Neural crest cell (in vitro differentiated cells): ENCODE measurements around the gene TTLL12. TPM values are rescaled to one million over a fixed set of nuclear protein-coding genes. Genes with fewer than 3 reads are reported as not detected.
A peak's percentile ranks its signal among the peaks of the same experiment; 100 is the strongest.

Source experiments
- DNase-seq: peaks from one replicate; pipeline ENCODE4 v3.0.0; 2021; ENCODE audit warnings: low read depth, mixed read lengths, low spot score
- H3K27ac Mint-ChIP-seq: one replicate; pipeline ENCODE4 v1.8.0; 2021; ENCODE audit warnings: mild to moderate bottlenecking, mixed read lengths; ENCODE audit not compliant: unreplicated experiment
- H3K27me3 Mint-ChIP-seq: 2 replicates; pipeline ENCODE4 v1.8.0; 2021; ENCODE audit warnings: low read depth, mild to moderate bottlenecking, mixed read lengths
- H3K36me3 Mint-ChIP-seq: 2 replicates; pipeline ENCODE4 v1.8.0; 2021; ENCODE audit warnings: low read depth, mild to moderate bottlenecking, mixed read lengths
- H3K4me1 Mint-ChIP-seq: 2 replicates; pipeline ENCODE4 v1.8.0; 2021; ENCODE audit warnings: mixed read lengths
- H3K4me3 Mint-ChIP-seq: one replicate; pipeline ENCODE4 v1.8.0; 2021; ENCODE audit warnings: mild to moderate bottlenecking, mixed read lengths
- H3K9me3 Mint-ChIP-seq: 2 replicates; pipeline ENCODE4 v1.8.0; 2021; ENCODE audit warnings: mixed read lengths
- total RNA-seq: library from RNA; stranded (reverse); gene quantifications from 2 replicates; pipeline ENCODE4 v1.2.1, GENCODE V29; 2021
- TF ChIP-seq, protein P1 (sequence below): fragments of 200-600 bp; sonication (generic); conservative IDR thresholded peaks from 2 replicates; pipeline ENCODE4 v1.5.0; 2021; ENCODE audit warnings: antibody characterized with exemption, mild to moderate bottlenecking

Gene TTLL12
- total RNA-seq, 1 donor from 2014 or later = 72.4 TPM

DNA sequence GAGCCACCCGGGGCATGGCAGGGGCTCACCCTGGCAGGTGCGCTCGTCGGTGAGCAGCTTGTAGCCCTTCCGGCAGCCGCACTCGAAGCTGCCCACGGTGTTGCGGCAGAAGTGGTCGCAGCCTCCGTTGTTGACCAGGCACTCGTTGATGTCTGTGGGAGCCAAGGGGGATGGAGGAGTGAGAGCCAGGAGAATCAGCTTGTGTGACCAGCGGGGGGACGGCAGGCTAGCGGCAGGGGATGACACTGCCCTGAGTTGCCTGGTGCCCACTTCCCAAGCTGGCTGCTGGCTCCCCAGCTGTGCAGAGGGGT is 44.7 kb upstream of the TTLL12 start:
- Mint-ChIP-seq H3K27ac (no peak overlapping the region), H3K27me3 (peaks cover 2% of the 10 kb centered on the region), H3K4me3 (no peak overlapping the region), H3K36me3 (no peaks in the 10 kb centered on the region), H3K9me3 (no peaks in the 10 kb centered on the region), H3K4me1 (peaks cover 30% of the 10 kb centered on the region)
- TF ChIP-seq, protein P1, sequence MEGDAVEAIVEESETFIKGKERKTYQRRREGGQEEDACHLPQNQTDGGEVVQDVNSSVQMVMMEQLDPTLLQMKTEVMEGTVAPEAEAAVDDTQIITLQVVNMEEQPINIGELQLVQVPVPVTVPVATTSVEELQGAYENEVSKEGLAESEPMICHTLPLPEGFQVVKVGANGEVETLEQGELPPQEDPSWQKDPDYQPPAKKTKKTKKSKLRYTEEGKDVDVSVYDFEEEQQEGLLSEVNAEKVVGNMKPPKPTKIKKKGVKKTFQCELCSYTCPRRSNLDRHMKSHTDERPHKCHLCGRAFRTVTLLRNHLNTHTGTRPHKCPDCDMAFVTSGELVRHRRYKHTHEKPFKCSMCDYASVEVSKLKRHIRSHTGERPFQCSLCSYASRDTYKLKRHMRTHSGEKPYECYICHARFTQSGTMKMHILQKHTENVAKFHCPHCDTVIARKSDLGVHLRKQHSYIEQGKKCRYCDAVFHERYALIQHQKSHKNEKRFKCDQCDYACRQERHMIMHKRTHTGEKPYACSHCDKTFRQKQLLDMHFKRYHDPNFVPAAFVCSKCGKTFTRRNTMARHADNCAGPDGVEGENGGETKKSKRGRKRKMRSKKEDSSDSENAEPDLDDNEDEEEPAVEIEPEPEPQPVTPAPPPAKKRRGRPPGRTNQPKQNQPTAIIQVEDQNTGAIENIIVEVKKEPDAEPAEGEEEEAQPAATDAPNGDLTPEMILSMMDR = no peak
- DNase-seq = no peak

- H3K27ac Mint-ChIP-seq = no peak overlapping the region
- H3K36me3 Mint-ChIP-seq = no peaks in the 10 kb centered on the region
- TF ChIP-seq, protein P1 = peak; percentile 96
- H3K4me3 Mint-ChIP-seq = no peak overlapping the region
- DNase-seq = peak; percentile 72
- H3K27me3 Mint-ChIP-seq = peaks cover 2% of the 10 kb centered on the region
- peaks cover 33% of the 10 kb centered on the region for H3K4me1 Mint-ChIP-seq
- no peaks in the 10 kb centered on the region for H3K9me3 Mint-ChIP-seq
These were observed 44.2 kb upstream of the TTLL12 start for GRCh38 chr22:43230971-43231723.

- H3K9me3 Mint-ChIP-seq = no peaks in the 10 kb centered on the region
- no peak overlapping the region for H3K4me3 Mint-ChIP-seq
- no peaks in the 10 kb centered on the region for H3K27me3 Mint-ChIP-seq
- no peak for DNase-seq
- peaks cover 34% of the 10 kb centered on the region for H3K4me1 Mint-ChIP-seq
- H3K27ac Mint-ChIP-seq = no peak overlapping the region
- TF ChIP-seq, protein P1 = no peak
- no peaks in the 10 kb centered on the region for H3K36me3 Mint-ChIP-seq
These were observed 43.6 kb upstream of the TTLL12 start for GRCh38 chr22:43230571-43230970.

GRCh38 chr22:43228863-43229262 is 41.9 kb upstream of the TTLL12 start:
- Mint-ChIP-seq H3K27me3 (no peaks in the 10 kb centered on the region), H3K9me3 (no peaks in the 10 kb centered on the region), H3K27ac (no peak overlapping the region), H3K4me3 (no peak overlapping the region), H3K4me1 (peaks cover 33% of the 10 kb centered on the region), H3K36me3 (no peaks in the 10 kb centered on the region)
- no peak for DNase-seq
- TF ChIP-seq, protein P1 = no peak

GRCh38 chr22:43228330-43228729 is 41.4 kb upstream of the TTLL12 start:
- H3K27me3 Mint-ChIP-seq = no peaks in the 10 kb centered on the region
- no peaks in the 10 kb centered on the region for H3K36me3 Mint-ChIP-seq
- TF ChIP-seq, protein P1 = peak; percentile 47
- peaks cover 33% of the 10 kb centered on the region for H3K4me1 Mint-ChIP-seq
- no peak overlapping the region for H3K4me3 Mint-ChIP-seq
- no peaks in the 10 kb centered on the region for H3K9me3 Mint-ChIP-seq
- peak; percentile 65 for DNase-seq
- H3K27ac Mint-ChIP-seq = no peak overlapping the region
